Left colon (tissue), 2 donors: ENCODE measurements around the gene TUBA1C. TPM values are rescaled to one million over a fixed set of nuclear protein-coding genes. Genes with fewer than 3 reads are reported as not detected.
"Not testable (repeated sequence)": the region's sequence is repeated elsewhere in the genome, so short reads cannot be mapped to it uniquely, and the experiment has no call there.

Experiments
- ATAC-seq: fragments of 200-7000 bp; cut with Tn5 transposase; one replicate; pipeline ENCODE4 v1.9.1; 2020; ENCODE audit warnings: mild to moderate bottlenecking, moderate library complexity
- DNase-seq, 2 donors: peaks; one replicate each; pipeline ENCODE4 v3.0.0-alpha.2; 2020
- intact Hi-C, 2 donors: fragments of 100-400 bp; cut with DNase I in 1 of 2; cut with micrococcal nuclease in 1 of 2; formaldehyde crosslinking; loops; one replicate each; pipeline versions ENCODE4 v1.11.2 to v1.14.0; 2022; cut with DNase I, micrococcal nuclease
- total RNA-seq, 2 donors: library from RNA; stranded (reverse); fragmentation: NEBNext Ultra II Directional; extraction: Animal tissue kit (Norgen Biotek cat#: 25700); gene quantifications; one replicate each; pipeline ENCODE4 v1.2.1, GENCODE V29; 2021
- donor health status: DM: no; HTN: no; CAD: no.
- donor health status: DM: yes; HTN: yes; CAD: no.

TUBA1C gene
- total RNA-seq, 2 donors from 2014 or later: 260 to 267 TPM

DNA sequence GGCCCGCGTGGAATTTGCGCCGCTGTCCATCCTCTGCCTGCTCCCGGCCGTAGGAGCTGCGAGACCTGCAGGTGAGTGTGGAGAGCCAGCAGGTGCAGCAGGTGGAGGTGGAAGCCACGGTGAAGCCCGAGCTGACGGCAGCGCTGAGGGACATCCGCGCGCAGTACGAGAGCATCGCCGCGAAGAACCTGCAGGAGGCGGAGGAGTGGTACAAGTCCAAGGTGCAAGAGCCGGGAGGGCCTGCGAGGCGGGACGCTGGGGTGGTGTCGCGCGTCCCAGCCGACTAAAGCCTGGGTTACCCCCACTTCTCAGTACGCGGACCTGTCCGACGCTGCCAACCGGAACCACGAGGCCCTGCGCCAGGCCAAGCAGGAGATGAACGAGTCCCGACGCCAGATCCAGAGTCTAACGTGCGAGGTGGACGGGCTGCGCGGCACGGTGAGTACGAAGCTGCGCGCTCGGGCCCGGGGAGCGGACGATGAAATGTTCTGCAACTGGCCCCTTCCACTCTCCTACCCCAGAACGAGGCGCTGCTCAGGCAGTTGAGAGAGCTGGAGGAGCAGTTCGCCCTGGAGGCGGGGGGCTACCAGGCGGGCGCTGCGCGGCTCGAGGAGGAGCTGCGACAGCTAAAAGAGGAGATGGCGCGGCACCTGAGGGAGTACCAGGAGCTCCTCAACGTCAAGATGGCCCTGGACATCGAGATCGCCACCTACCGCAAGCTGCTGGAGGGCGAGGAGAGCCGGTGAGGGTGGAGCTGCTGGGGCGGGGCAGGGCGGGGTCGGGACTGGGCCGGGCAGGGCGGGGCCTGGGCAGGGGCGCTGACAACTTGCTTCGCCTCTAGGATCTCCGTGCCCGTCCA lies 32.2 kb downstream of the TUBA1C start:
- ATAC-seq (peak; percentile 72), DNase-seq (peak; percentile 55 to 63)
- intact Hi-C loops: no loop called here

DNA sequence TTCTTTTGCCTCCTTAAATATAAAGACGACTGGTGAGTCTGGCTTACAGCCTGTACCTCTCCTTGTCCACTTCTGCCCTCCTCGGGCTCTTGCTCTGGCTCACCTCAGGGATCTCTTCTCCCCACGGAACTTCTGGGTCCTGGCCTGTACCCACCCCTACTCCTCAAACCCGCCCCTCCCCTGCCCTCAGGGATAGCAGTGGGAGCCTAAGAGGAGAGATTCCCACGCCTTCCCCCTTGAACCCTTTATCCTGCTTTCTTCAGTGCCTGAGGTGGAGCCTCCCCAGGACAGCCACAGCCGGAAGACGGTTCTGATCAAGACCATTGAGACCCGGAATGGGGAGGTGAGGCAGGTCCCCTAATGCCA lies 32.8 kb downstream of the TUBA1C start:
- ATAC-seq: no peak
- intact Hi-C loops: no loop called here
- no peak for DNase-seq

DNA sequence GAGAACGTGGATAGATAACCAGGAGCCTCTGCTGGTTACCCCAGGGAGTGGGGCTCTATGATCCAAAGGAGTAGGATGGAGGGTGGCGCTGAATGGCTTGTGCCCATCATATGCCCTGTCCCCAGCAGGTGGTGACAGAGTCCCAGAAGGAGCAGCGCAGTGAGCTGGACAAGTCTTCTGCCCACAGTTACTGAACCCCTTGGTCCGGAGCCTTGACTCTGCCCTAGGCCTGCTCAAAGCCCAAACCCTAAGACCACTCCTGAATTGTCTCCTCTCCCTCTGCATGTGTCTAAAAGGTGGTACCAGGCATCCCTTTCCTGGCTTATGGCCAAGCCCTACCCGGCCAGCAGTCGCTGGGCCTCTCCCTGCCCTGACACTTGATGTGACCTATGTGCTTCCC lies 33.3 kb downstream of the TUBA1C start:
- ATAC-seq (peak; percentile 53), DNase-seq (peak in 1 of 2 donors; percentile 33)
- intact Hi-C loops: no loop called here

DNA sequence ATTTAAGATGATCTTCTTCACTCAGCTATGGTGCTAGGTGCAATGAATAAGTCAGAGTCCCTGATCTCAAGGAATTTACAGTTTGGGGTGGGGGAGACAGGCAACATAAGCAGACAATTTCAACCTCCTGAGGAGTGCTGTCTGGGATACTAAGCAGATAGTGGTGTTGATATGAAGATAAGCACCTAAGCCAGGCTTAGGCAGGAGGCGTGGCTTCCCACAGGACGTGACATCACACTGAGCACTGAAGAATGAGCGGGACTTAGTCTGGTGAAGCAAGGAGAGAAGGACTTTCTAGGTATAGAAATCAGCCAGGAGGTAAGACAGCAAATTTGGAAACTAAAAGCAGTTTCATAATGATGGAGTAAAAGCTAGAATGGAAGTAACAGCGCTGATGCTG lies 36.9 kb downstream of the TUBA1C start:
- intact Hi-C loops: no loop called here
- no peak for ATAC-seq
- no peak for DNase-seq

DNA sequence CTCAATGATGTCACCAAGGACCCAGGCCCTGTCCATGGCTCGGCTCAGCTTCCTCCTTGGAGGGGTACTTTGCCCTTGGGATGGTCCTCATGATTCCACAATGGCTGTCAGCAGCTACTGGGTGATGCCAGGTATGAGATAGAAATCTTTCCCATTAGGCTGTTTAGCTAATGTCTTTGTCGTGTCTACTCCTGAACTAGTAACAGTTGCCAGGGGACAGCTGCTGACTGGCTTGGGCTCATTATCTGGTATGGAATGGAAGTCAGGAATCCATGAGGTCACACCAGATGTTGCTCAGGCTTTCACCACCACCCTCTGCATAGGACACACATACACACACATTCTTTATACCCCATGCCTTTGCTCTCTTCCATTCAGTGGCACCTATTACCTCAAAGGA lies 39.3 kb downstream of the TUBA1C start:
- ATAC-seq: no peak
- intact Hi-C loops: no loop called here
- no peak for DNase-seq

DNA sequence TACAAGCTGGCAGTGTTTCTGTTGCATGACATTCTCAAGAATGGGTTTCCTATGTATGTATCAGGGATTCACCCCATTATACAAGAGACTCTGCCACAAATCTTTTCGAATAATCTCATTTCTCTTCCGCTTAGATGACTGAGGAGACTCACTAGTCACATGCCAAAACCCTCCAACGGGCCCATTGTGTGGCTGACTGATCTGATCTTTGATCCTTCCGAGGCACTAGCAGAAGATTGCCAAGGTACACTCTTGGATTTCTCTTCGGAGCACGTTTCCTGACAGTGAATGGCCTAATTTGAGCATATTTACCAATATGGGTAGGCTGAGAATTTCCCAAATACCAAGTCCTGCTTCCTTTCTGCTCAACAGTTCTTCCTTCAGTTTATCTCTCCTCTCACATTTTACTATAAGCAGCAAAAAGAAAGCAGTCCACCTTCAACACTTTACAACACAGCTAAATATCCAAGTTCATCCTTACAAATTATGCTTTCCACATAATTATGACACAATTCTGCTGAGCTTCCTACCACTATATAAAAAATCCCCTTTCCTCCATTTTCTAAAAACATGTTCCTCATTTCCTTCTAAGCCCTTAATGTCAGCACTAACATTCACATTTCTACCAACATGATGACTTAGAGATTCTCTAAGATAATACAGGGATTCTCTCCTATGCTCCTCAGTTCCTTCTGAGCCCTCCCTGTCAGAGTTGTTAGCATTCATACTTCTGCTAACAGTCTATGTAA lies 41.1 kb downstream of the TUBA1C start:
- DNase-seq (no peak), ATAC-seq (peak; percentile 44)
- intact Hi-C loops: no loop called here

DNA sequence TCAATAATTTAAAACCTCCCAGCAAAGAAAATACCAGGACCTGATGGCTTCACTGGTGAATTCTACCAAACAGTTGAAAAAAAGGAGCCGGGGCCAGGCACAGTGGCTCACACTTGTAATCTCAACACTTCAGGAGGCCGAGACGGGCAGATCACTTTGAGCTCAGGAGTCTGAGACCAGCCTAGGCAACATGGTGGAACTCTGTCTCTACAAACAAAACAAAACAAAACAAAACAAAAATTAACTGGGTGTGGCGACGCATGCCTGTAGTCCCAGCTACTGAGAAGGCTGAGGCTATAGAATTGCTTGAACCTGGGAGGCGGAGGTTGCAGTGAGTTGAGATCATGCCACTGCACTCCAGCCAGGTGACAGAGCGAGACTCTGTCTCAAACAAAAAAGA lies 44.5 kb downstream of the TUBA1C start:
- intact Hi-C loops: no loop called here
- DNase-seq (no peak), ATAC-seq (no peak)

DNA sequence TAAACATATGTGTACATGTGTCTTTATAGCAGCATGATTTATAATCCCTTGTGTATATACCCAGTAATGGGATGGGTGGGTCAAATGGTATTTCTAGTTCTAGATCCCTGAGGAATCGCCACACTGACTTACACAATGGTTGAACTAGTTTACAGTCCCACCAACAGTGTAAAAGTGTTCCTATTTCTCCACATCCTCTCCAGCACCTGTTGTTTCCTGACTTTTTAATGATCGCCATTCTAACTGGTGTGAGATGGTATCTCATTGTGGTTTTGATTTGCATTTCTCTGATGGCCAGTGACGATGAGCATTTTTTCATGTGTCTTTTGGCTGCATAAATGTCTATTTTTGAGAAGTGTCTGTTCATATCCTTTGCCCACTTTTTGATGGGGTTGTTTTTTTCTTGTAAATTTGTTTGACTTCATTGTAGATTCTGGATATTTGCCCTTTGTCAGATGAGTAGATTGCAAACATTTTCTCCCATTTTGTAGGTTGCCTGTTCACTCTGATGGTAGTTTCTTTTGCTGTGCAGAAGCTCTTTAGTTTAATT lies 45.6 kb downstream of the TUBA1C start:
- ATAC-seq, intact Hi-C loops, DNase-seq: not testable (repeated sequence)

DNA sequence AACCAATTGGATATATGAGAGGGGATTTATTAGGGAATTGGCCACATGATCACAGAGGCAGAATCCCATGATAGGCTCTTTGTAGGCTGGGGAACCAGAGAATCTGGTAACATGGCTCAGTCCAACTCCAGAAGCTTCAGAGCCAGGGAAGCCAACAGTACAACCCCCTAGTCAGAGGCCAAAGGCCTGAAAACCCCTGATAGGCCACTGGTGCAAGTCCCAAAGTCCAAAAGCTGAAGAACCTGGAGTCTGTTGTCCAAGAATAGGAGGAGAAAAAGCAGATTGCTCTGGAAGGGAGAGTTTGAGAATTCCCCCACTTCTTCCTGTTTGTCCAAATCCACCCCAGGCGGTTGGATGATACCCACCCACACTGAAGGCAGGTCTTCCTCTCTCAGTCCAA lies 49.9 kb downstream of the TUBA1C start:
- intact Hi-C loops: no loop called here
- ATAC-seq: no peak
- no peak for DNase-seq

DNA sequence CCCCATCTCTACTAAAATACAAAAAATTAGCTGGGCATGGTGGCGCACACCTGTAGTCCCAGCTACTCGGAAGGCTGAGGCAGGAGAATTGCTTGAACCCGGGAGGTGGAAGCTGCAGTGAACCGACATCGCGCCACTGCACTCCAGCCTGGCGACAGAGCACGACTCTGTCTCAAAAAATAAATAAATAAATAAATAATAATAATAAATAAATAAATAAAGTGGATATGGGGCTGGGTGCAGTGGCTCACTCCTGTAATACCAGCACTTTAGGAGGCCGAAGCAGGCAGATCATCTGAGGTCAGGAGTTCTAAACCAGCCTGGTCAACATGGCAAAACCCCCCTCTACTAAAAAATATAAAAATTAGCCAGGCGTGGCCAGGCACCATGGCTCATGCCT lies 52.2 kb downstream of the TUBA1C start:
- DNase-seq, ATAC-seq: not testable (repeated sequence)

DNA sequence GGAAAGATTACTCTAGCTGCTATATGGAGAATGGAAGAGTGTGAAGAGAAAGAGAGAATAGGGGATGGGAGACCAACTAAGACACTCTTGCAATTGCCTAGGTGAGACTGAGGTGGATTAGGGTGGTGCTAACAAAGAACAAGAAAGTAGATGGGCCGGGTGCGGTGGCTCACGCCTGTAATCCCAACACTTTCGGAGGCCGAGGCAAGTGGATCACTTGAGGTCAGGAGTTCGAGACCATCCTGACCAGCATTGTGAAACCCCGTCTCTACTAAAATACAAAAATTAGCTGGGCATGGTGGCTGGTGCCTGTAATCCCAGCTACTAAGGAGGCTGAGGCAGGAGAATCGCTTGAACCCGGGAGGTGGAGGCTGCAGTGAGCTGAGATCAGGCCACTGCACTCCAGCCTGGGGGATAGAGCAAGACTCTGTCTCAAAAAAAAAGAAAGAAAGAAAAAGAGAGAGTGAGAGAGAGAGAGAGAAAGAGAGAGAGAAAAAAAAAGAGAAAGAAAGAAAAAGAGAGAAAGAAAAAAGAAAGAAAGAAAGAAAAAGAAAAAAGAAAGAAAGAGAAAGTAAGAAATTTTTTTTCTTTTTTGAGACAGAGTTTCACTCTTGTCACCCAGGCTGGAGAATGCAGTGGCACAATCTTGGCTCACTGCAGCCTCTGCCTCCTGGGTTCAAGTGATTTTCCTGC lies 55.7 kb downstream of the TUBA1C start:
- intact Hi-C loops, DNase-seq, ATAC-seq: not testable (repeated sequence)

More for the DNA sequence above, 52.2 kb downstream of the TUBA1C start:
- intact Hi-C loops: not testable (repeated sequence)

DNA sequence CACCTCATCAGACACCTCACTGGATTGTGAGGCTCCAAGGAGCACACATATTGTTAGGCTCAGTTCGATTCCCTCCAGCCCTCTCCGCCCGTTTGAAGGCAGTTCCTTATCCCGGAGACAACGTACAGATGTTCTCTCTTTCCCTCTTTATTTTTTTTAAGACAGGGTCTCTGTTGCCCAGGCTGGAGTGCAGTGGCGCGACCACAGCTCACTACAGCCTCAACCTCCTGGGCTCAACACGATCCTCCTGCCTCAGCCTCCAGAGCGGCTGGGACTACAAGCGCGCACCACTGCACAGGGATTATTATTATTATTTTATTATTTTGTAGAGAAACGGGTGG lies 57.5 kb downstream of the TUBA1C start:
- no peak for ATAC-seq
- intact Hi-C loops: no loop called here
- DNase-seq: no peak

DNA sequence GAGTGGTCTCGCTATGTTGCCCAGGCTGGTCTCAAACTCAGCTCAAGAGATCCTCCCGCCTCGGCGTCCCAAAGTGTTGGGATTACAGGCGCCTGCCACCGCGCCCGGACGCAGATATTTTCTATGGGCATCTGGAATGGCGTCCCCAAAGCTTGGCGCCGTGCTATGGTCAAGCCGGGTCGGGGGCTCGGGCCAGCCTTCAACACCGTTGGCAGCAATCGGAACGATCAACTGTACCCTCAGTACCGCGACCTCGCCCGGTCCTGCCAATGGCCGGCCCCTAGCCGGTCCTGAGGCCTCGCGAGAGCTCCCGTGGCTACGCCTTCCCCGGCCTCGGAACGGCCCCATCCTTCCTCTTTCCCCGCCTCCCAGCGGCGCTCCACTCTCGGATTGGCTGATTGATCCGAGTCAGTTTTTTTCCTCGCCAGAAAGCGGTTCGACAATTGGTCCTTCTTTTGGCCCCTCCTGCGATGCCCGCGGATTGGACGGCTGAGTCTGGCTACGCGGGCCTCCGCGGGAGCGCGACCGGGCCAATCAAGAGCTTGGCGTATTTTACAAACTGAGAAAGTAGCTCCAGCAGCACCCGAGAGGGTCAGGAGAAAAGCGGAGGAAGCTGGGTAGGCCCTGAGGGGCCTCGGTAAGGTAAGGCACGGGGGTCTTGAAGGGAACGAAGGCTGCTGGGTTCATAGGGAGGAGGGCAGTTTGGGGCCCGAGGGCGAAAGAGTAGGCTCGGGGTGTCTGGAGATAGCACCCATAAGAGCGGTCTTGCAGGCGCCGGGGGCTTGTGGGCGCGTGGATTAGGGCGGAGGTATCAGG lies 58.0 kb downstream of the TUBA1C start, which contains the start of gene TROAP:
Gene TROAP (plus strand): TSS at position 548 of the 816 bp plus-strand sequence. CDS start 354 bp downstream, outside the sequence.
- peak; percentile 99 for ATAC-seq
- intact Hi-C loops: no loop called here

DNA sequence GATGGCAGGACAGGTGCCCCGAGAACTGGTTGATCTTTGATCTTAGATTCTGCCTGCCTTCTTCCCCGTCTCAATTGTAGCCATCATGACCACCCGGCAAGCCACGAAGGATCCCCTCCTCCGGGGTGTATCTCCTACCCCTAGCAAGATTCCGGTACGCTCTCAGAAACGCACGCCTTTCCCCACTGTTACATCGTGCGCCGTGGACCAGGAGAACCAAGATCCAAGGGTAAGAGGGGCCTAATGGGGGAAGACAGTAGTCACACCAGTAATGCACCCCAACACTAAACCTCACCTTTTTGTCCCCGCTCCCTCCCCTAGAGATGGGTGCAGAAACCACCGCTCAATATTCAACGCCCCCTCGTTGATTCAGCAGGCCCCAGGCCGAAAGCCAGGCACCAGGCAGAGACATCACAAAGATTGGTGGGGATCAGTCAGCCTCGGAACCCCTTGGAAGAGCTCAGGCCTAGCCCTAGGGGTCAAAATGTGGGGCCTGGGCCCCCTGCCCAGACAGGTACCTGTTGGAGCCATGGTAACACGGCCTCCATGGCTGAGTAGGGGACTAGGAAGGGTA lies 58.7 kb downstream of the TUBA1C start:
- no peak for DNase-seq
- no peak for ATAC-seq
- intact Hi-C loops: no loop called here

More for the DNA sequence above, 58.0 kb downstream of the TUBA1C start, which contains the start of gene TROAP:
- DNase-seq: peak; percentile 97 to 98
